ENCODE results near the gene PTPRM. TPM values are rescaled to one million over a fixed set of nuclear protein-coding genes. Genes with fewer than 3 reads are reported as not detected.

The PTPRM gene
- total and polyA plus RNA-seq, 7 donors: 3.9 to 151 (median 62.8) TPM

- no peak overlapping the region for H3K4me3 ChIP-seq
Measured at GRCh38 chr18:7809455-7809854, 242.3 kb downstream of the PTPRM start.

GRCh38 chr18:7809978-7810377, 242.9 kb downstream of the PTPRM start:
- no peak for DNase-seq
- Histone ChIP-seq H3K9me3 (peaks cover 0 to 6% (median 0%) of the 10 kb centered on the region in 4 donors), H3K4me1 (peaks cover 0 to 26% (median 12%) of the 10 kb centered on the region in 4 donors), H3K27ac (no peak overlapping the region), H3K27me3 (no peaks in the 10 kb centered on the region), H3K4me3 (no peak overlapping the region), H3K36me3 (no peaks in the 10 kb centered on the region)
- 91 to 92% methylated on average over 5 of the region's 5 CpGs for WGBS, 2 donors
- no peak for TF ChIP-seq EP300 (IDR thresholded peaks at IDR 0.05)
- no peak for TF ChIP-seq POLR2AphosphoS5 (IDR thresholded peaks at IDR 0.05)
- TF ChIP-seq POLR2A (IDR thresholded peaks at IDR 0.05): no peak
- TF ChIP-seq CTCF (IDR thresholded peaks at IDR 0.05): no peak
- intact Hi-C loops (cut with DNase I): no loop called here

More at GRCh38 chr18:7809455-7809854, 242.3 kb downstream of the PTPRM start:
- TF ChIP-seq POLR2A (IDR thresholded peaks at IDR 0.05): no peak
- no peak for TF ChIP-seq EP300 (IDR thresholded peaks at IDR 0.05)
- TF ChIP-seq CTCF (IDR thresholded peaks at IDR 0.05): no peak
- no peak for TF ChIP-seq POLR2AphosphoS5 (IDR thresholded peaks at IDR 0.05)
- DNase-seq: no peak
- intact Hi-C loops (cut with DNase I): no loop called here
- H3K4me1 ChIP-seq: peaks cover 0 to 26% (median 12%) of the 10 kb centered on the region in 4 donors
- no peaks in the 10 kb centered on the region for H3K36me3 ChIP-seq
- H3K27ac ChIP-seq: no peak overlapping the region
- peaks cover 0 to 4% (median 0%) of the 10 kb centered on the region in 4 donors for H3K9me3 ChIP-seq
- WGBS, 2 donors: 73 to 87% methylated on average over 6 of the region's 6 CpGs
- H3K27me3 ChIP-seq: no peaks in the 10 kb centered on the region

GRCh38 chr18:7812431-7813063, 245.4 kb downstream of the PTPRM start:
- DNase-seq: no peak
- H3K4me1 ChIP-seq: peaks cover 0 to 31% (median 19%) of the 10 kb centered on the region in 4 donors
- TF ChIP-seq CTCF (IDR thresholded peaks at IDR 0.05) (no peak), POLR2A (IDR thresholded peaks at IDR 0.05) (no peak), EP300 (IDR thresholded peaks at IDR 0.05) (no peak), POLR2AphosphoS5 (IDR thresholded peaks at IDR 0.05) (no peak)
- 90 to 95% methylated on average over 3 of the region's 3 CpGs for WGBS, 2 donors
- H3K4me3 ChIP-seq: no peak overlapping the region
- no peaks in the 10 kb centered on the region for H3K27me3 ChIP-seq
- H3K36me3 ChIP-seq: no peaks in the 10 kb centered on the region
- H3K9me3 ChIP-seq: peaks cover 0 to 6% (median 1%) of the 10 kb centered on the region in 4 donors
- H3K27ac ChIP-seq: peak overlapping the region in 1 of 4 donors; percentile 40
- intact Hi-C loops (cut with DNase I): no loop called here

GRCh38 chr18:7813131-7813530, 246.0 kb downstream of the PTPRM start:
- Histone ChIP-seq H3K27me3 (no peaks in the 10 kb centered on the region), H3K36me3 (no peaks in the 10 kb centered on the region), H3K27ac (no peak overlapping the region), H3K4me3 (no peak overlapping the region), H3K4me1 (peaks cover 0 to 35% (median 22%) of the 10 kb centered on the region in 4 donors), H3K9me3 (peaks cover 0 to 6% (median 1%) of the 10 kb centered on the region in 4 donors)
- TF ChIP-seq CTCF (IDR thresholded peaks at IDR 0.05): no peak
- TF ChIP-seq EP300 (IDR thresholded peaks at IDR 0.05): no peak
- no peak for TF ChIP-seq POLR2A (IDR thresholded peaks at IDR 0.05)
- no peak for TF ChIP-seq POLR2AphosphoS5 (IDR thresholded peaks at IDR 0.05)
- WGBS, 2 donors: 90 to 93% methylated on average over 5 of the region's 5 CpGs
- no peak for DNase-seq
- intact Hi-C loops (cut with DNase I): no loop called here

Measured in sigmoid colon (tissue), 7 donors.